CD4-positive, alpha-beta T cell treated with Interleukin-15 for 1 hour (primary cell): Measurements from ENCODE around the gene MRPS2.

Experiments
- DNase-seq: peaks from one replicate; pipeline ENCODE4 v3.0.0-alpha.2; 2020

MRPS2 gene

GRCh38 chr9:135480940-135481310 is 19.6 kb upstream of the MRPS2 start:
- no peak for DNase-seq

DNA sequence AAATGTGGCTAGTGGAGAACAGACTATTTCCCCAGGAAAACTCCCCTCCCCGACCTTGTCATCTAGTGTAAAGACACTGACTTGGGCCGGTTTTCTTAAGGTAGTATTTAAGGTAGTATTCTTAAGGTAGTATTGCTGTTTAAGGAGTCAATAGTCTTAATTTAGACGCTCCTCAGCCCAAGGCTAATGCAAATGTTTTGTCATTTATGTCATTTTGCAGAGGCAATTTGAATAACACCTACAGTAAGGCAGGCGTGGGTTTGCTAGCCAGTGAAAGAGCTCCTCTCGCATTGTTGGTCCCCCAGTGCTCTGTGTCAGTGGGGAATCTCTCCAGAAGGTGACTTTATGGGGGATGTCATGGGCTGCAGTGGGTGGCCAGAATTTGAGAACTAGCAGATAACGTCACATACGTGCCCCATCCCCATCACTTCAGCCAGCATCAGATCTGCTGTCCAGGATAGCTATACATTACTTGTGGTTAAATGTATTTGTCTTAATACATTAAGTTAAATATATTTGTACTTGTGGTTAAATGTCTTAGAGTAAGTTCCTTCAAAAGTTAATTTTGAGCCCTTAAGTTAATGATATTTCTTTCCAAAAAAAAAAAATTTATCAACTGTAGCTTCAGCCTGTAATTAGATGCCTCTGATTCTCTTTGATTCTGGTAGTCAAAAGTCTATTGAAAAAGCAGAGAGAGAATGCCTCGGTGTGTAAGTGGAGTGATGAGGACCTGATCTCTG is 18.3 kb upstream of the MRPS2 start:
- DNase-seq, result no peak

DNA sequence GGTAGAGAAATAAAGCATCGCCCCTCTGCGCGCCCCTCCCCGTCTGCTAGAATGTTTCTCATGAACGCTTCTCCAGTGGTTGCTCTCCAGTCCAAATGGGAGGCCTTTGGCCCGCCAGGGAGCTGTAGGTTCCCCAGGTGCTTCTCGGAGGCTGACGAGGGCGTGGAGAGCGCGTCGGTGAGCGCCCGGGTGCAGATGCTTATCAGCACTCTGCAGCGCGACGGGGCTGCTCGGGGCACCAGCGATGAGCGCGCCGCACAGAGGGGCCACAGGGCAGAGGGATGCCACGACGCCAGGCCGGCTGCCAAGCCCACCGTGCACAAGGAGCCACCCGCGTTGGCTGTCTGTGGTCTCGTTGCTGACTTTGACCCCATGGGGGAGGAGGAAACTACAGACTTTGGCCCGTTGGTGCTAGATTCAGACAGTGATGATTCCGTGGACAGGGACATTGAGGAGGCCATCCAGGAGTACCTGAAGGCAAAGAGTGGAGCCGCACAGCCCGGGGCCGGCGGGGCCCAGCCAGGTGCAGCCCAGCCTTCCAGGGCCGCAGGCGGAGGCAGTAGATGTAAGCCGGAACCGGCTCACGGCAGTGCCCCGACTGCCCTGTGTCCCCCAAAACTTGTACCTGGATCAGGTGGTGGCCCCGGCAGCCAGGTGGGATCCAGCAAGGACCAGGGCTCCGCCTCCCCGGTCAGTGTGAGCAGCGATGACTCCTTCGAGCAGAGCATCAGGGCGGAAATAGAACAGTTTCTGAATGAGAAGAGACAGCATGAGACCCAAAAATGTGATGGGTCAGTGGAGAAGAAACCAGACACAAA is 15.8 kb upstream of the MRPS2 start:
- DNase-seq, result no peak

DNA sequence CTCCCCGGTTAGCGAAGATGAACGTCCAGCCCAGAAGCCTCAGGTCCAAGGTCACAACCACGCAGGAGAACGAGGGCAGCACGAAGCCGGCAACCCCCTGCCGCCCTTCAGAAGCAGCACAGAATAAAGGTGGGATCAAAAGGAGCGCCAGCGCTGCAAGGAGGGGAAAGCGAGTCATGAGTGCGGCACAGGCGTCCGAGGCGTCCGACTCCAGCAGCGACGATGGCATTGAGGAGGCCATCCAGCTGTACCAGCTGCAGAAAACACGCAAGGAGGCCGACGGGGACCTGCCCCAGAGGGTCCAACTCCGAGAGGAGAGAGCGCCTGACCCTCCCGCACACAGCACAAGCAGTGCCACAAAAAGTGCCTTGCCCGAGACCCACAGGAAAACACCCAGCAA is 15.1 kb upstream of the MRPS2 start:
- no peak for DNase-seq

DNA sequence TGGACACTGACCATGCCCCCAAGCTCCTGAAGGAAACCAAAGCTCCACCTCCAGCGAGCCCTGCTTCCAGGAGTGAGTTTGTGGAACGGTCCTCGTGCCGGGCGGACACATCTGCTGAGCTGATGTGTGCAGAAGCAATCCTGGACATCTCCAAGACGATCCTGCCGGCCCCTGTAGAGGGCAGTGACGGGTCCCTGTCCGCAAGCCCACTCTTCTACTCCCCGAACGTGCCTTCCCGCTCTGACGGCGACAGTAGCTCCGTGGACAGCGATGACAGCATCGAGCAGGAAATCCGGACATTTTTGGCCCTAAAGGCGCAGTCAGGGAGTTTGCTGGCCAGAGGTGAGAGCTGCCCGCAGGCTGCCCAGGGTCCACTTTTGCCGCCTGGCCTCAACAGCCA is 14.7 kb upstream of the MRPS2 start:
- no peak for DNase-seq

GRCh38 chr9:135486267-135487065 is 14.0 kb upstream of the MRPS2 start:
- no peak for DNase-seq

- DNase-seq, result no peak
These were observed 13.0 kb upstream of the MRPS2 start for GRCh38 chr9:135487281-135488012.

DNA sequence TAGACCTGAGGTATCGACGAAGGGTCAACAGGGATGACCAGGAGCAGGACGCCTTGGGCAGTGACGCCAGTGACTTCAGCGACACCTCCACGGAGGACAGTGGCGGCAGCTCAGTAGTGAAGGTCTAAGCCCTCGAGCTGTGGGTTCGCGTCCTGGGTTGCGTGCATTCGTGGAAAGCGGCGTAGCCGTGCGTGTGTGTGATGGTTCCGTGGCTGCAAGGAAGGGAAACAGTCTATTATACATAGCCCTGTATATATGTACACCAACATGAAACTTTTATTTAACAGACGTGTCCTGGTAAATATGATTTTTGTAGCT is 12.5 kb upstream of the MRPS2 start:
- no peak for DNase-seq

DNA sequence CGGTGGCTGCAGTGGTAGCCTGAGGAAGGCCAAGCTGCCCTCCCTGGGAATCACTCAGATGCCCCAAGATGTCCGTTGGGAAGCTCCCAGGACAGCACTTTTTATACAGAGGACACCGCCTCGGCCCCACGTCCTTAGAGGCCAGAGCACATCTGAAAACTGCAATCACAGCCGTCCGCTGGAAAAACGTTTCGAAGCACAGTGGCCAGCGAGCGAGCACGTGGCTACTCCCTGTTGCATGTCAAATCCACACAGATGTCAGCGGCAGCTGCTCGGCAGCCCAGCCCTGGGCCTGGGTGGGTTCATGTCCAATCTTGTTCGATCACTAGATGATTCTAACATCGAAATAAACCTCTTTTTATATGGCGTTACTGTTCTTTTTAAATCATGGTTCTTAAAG is 12.0 kb upstream of the MRPS2 start:
- DNase-seq, result no peak

DNA sequence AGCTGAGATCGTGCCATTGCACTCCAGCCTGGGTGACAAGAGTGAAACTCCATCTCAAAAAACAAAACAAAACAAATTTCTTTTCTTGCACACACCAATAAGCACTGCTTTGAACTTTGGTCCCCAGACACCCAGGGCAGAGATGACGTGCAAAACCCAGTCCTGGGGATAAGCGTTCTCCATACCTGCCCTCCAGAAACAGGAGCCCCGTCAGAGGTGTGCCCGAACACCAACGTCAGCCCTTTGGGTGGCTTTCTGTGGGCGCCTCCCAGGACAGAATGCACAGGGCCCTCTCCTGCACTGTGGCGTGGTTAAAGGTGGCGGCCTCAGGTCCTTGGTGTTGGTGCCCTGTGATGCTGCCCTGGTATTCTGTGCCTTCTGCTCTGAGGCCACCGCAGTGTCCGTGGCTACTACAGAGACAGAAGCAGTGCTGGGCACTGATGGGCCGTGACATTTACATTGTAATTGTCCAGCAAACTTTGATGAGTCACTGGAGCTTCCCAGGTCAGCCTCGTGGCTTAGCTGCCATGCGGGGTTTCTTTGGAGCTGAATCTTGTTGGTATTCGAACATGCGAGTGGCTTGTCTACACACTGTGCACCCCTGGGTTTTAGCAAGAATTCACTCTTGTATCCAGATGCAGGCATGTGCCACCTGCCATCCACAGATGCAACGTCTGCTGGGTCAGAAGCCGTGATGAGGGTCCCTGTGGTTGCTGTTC is 11.1 kb upstream of the MRPS2 start:
- no peak for DNase-seq

DNA sequence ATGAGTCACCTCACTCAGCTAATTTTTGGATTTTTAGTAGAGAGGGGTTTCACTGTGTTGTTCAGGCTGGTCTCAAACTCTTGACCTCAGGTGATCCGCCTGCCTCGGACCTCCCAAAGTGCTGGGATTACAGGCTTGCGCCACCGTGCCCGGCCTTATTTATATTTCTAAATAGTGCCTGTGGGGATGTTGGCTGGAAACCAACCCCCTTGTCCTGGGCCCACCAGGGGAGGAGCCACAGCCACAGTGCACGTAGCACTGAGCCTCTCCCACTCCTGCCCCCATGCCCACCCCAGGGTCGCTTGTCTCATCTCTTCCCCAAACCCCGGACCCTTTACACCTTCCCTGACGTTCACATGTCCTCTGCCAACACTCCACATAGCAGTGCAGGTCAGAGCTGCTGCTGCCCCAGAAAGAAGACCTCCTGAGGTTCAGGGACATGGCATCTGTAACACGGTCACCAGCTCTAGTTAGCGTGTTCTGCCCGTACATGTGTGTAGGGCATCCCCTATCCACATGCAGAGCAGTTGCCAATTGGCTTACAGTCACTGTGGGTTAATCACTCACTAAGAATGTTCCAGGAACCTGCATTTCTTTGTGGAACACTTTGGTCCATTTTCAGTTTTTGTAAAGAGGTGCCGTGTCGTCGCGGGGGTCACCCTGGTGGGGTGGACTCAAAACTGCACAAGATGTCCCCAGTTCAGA is 10.2 kb upstream of the MRPS2 start:
- DNase-seq, result no peak

- no peak for DNase-seq
These were observed 9.5 kb upstream of the MRPS2 start for GRCh38 chr9:135490980-135491464.

DNA sequence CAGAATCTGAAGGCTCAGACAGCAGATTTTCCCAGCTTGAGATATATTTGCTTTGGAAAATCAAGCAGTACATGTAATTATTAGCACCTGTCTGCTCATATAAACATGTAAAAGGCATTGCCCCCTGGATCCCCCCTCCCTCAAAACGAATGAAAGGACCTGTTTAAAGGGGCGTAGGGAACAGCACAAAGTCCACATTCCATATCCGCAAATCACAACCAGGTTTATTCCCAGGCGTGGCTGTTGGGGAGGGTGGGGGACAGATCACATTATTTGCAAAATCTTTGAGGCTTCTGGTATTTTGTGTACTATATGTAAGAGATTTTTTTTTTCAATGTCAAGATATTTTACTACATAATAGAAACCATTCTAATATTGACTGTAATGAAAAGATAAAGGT is 8.7 kb upstream of the MRPS2 start:
- DNase-seq, result no peak

DNA sequence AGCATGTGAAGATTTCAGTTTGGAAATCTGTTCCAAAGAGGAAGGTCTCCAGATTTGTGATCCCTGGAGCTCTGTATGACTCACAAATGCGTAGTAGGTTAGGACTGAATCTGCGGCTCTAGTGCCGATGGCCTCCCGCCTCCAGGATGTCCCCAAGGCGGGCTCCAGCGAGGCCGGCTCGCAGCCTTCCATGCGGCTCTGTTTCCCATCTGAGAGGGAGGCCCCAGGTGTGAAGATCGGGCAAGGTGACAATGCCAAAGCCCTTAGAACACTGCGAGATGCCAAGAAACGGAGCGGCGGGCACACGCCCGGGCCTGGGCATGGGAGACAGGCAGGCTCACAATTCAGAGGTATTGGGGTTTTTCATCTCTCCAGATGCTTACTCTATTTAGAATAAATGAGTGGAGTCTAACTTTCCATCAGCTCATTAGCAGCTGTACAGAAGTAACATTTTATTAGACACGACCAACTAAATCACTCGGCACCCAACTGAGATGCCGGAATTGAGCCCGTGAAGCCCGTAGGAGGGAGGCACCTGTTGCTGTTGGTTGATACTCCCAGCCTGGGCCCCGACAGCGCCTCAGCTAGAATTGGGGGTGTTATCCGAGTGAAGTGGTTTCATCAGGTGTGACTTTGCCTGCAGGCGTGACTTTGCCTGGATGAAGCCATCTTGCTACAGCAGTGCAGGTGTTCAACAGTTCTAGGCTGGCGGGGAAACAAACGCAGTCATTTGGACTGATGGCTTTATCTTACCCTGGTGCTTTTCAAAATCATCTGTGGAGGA is 7.4 kb upstream of the MRPS2 start:
- no peak for DNase-seq

GRCh38 chr9:135494791-135495559 is 5.5 kb upstream of the MRPS2 start:
- no peak for DNase-seq

DNA sequence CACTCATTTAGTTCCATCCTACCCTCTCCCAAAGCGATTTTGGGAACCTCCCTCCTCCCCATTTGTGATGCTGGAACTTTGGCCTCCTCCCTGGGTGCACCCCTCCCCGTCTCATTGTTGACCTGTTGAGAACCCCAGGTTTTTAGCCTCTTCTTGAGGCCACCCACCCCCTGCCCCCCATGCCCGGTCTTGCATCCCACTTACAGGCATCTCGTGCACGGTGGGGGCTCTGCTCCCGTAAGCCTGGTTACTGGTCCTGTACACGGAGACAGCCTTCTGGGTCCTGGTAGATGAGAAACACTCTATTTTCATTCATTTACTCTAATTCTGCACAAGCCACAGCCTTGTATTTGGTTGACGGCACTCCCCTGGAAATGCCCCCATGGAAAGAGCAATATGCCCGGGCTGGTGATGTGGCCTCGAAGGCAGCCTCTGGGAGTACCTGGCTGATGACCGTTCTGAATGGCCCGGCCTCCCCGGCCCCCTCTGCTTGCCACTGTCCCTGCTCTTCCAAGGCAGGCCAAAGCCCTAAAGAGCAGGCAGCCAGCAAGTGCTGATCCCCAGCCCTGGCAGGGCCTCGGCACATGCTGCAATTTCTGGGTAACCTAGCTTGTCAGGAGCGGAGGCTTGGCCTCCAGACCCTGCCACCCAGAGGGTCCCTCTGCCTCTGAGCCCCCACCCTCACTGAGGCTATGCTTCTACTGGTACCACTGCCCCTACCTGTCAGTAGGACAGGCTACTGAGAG is 1.9 kb upstream of the MRPS2 start:
- DNase-seq, result no peak

GRCh38 chr9:135499326-135500070 is 984 bp upstream of the MRPS2 start:
- peak; percentile 88 for DNase-seq

- no peak for DNase-seq
These were observed 384 bp upstream of the MRPS2 start for GRCh38 chr9:135500071-135500524.
